NCI-H2196 treated with DMSO at 0.1 percent for 48 hours (cell line): ENCODE results near the gene NPHP4.

ENCODE experiments used
- DNase-seq: peaks from one replicate; lab custom pipeline; 2025; ENCODE audit not compliant: unreplicated experiment; lab: John Stamatoyannopoulos, UW

NPHP4 gene

DNA sequence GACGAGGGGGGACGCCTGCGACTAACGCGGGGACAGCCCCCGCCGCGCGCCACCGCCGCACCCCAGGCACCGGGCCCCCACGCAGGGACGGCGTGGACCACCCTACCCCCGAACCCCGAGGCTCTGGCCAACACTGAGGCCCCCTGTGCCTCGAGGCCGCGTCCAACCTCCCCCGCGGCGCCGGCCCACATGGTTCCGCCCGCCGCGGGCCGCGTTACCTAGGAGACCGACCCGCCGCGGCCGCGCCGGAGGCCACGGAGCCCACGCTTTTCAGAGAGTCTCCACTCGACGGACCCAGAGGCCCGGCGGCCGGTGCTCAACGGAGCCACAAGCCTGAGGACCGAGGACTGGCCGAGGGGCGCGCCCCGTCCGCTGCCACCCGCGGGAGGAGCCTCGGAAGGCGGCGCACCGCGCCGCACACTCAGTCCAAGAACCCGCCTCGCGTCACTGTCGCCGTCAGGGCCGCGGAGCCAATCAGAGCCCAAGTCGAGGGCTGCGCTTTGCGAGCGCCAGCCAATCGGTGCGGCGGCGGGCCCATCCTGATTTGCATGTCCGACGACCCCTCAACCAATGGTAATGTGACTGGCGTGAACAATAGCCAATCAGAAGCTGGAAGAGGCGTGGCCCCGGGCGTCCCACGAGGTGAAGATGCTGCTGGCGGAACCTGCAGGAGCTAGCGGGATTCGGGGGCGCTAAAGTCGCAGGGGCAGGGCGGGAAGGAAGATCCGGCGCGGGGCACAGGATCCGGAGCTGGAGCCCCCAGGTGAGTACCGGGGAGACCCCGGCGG lies at the start of gene NPHP4:
NPHP4 (minus strand) TSS at position 400 of the 788 bp plus-strand sequence. CDS start 6,136 bp downstream, outside the sequence.
- DNase-seq: peak; percentile 98

DNA sequence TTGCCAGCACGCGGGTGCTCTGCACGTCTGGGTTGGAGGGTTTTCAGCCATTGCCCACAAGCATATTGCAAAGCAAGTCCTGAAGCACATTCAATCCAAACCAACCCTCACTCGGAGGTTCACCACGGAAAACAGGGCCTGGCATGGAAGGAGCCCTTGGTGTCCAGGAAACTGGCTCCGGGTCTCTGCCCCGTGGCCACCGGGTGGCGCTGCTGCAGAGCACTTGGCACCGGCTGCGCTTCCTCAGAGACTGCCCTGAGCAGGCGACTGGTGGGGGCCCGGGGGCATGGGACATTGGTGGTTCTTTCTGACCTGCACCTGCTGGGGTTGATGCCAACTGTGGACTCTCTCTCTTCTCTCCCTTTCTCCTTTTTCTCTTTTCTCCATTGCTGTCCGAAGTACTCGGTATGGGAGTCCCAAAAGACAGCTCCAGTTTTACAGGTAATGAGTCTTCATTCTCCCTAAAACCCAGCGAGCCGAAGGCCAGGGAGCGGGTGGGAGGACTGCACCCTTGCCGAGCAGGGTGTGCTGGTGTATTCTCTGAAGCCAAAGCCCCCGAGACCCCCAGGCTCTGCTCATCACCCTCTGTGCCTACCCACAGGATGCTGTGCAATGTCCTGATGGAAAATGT lies 49.3 kb upstream of the NPHP4 start:
- DNase-seq: peak; percentile 34

DNA sequence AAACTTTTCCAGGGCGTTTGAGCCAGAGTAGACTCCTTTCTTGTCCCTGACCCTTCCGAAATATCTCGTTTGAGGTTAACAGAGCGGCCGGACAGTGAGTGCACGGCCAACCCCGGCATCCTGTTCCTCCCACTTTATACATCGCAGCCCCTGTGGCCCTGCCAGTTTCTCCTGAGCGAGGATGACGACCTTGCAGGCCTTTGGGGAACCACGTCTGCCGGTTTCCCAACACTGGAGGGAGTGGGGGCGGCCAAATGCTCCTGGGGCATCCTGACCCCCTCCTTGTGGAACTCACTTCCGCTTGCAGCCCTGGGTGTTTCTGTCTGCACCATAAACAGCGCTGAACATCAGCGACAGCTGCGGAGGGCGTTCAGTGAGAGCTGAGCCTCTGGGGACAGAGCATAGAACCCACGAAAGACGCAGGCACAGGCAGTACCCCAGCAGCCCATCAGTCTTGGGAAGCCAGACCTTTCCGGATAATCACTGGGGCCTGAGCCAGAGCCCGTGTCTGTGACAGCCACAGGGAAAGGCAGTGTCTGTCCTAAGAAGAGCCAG lies 48.7 kb upstream of the NPHP4 start:
- DNase-seq: no peak

DNA sequence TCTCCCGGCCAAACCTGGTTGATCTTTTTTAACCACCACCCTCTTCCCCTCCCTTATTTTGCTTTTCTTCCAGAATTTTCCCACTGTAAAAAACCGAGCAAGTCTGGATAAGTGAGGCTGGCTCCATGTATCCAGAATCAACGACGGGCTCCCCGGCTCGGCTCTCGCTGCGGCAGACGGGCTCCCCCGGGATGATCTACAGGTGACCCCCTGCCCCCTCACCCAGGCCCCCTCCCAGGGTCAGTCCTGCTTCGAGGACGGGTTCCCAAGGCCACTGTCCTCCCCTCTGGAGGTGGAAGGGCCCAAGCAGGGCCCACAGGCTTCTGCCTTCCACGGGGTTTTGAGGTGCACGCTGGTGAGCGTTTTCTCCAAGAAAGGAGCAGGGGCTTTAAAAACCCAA lies 48.2 kb upstream of the NPHP4 start:
- DNase-seq: no peak

DNA sequence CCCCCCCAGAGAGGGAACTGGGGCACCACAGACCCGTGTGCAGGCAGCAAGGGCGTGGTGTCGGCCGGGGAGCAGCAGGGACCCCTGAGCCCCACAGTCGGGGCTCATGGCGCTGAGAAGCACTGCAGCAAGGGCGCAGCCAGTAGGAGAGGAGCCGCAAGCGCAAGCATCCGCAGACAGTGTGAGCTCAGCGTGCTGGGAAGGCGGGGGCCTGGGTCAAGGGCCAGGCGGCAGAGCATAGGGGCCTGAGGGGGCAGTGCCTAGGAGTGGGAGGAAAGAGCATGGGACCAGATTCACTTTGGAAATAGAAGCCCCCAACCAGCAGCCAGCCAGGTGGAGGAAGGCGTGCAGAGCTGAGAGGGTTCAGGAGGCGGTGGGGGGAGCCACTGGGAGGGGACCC lies 46.8 kb upstream of the NPHP4 start:
- DNase-seq: no peak

DNA sequence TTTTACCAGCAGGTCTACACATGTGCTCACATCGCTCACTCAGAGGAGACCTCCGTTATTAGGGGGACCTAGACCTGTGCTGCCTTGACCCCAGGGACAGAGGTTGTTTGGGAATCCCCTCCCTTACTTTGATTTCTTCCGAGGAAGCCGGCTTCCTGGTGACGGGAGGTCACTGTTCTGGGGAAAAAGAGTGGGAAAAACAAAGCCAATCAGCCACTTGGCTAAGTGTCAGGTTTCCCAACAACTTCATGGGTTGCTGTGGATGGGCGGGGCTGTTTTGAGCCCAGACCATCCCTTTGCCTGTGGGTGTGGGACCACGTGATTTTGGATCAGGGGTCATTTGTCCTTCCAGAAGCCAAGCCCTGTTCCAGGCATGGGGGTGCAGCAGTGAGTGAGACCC lies 46.4 kb upstream of the NPHP4 start:
- DNase-seq: no peak

DNA sequence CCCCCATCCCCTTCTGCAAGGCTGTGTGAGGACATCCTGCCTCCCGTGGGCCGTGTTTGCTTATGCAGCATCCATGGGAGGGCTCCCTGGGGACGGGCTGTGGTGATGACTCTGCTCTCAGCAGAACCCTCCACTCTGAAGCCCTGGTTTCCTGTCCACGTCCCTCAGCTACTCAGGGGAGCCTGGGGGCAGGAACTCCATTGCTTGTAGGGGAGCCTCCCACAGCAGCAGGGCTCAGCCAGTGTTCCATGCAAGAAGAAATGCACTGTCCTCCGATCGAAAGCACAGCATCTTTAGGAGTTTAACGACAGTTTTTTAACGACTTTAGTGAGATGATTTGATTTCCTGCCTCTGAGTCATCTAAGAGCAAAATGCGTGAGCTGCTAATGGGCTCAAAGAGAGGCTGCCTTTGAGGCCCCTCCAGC lies 45.1 kb upstream of the NPHP4 start:
- no peak for DNase-seq

DNA sequence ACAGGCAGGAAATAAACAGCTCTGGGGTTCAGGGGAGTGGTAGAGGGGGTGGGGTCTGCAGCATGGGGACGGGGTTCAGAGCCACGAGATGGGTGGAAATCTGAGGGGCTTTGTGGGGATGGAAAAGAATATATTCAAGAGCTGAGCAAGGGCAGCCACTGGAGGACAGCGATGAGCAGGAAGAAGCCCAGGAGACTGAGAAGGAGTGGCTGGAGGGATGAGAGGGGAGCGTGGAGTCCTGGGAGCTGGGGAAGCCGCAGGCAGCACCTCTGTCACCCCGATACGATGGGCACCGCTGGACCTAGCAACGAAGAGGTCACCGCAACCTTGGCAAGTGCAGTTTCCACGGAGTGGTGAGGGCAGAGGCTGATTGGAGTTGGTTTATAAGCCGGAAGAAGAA lies 43.5 kb upstream of the NPHP4 start:
- no peak for DNase-seq

DNA sequence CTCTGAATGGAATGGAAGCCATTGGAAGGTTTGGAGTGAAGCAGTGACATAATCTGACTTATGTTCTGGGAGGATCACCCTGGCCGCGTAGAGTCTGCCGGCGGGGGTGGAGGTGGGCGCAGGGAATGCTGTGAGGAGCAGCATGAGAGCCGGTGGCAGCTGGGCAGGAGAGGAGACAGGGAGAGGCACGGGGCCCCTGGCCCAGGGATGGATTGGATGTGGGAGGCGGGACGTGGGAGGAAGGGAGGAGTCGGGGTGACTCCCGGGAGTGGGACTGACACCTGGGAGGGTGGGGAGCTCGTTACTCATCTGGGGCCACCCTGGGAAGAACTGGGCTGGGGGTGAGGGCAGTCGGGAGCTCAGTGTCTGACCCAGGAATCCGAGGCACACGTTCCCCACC lies 43.1 kb upstream of the NPHP4 start:
- no peak for DNase-seq

DNA sequence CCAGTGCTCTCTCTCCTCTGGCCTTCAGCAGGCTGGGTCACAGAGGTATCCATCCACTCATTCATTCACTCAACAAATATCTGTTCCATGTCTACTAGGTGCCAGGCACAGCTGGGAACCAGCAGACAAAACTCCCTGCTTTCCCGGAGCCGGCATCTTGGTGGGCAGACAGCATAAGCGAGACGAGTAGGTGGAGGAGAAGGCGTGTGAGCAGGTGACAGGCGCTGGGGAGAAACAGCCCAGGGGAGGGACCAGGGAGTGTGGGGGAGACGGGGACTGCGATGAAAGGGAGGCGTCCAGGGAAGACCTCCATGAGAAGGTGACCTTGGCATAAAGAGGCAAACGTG lies 42.5 kb upstream of the NPHP4 start:
- DNase-seq: no peak

DNA sequence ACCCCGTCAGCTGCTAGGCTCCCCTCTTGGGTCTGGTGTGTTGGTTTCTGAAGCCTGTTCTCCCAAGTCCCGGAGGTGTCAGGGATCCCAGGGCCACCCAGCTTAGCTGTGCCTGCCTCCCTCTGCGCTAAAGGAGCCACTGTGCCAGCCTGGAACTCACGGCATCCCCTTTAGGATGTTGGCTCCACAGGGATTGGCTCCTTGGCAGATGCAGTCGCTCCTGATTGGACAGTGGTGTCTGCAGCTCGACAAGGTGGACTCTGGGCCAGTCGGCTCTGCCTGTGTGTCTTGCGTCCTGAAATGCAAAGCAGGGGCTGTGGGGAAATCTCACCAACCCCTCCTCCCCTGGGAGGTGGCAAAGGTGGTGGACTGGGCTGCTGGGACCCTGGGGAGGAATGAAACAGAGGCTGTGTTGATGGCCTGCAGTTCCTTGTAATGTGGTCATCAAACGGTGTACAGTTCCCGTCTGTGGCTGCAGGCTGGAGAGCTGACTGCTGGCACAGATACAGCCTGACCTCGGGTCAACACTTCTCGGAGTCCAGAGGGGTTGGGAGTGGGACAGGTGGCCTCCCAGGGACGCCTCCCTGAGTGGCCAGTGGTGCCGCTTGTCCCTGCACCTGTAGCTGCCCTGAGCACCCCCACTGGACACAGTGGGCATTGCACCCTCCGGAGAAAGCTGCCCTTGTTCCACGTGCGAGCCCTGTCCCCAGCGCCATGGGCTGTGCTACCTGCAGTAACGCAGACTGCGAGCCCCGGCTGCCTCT lies 41.9 kb upstream of the NPHP4 start:
- peak; percentile 62 for DNase-seq

DNA sequence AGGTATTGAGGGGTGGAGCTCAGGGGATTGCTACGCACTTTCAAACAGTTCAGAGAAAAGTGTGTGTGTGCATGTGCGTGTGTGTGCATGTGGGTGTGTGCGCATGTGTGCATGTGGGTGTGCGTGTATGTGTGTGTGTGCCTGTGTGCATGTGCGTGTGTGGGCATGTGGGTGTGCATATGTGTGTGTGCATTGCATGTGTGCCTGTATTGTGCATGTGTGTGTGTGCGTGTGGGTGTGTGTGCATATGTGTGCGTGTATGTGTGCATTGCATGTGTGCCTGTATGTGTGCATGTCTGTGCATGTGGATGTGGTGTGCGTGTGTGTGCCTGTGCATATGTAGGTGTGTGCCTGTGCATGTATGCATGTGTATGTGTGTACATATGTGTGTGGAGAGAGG lies 40.9 kb upstream of the NPHP4 start:
- no peak for DNase-seq

DNA sequence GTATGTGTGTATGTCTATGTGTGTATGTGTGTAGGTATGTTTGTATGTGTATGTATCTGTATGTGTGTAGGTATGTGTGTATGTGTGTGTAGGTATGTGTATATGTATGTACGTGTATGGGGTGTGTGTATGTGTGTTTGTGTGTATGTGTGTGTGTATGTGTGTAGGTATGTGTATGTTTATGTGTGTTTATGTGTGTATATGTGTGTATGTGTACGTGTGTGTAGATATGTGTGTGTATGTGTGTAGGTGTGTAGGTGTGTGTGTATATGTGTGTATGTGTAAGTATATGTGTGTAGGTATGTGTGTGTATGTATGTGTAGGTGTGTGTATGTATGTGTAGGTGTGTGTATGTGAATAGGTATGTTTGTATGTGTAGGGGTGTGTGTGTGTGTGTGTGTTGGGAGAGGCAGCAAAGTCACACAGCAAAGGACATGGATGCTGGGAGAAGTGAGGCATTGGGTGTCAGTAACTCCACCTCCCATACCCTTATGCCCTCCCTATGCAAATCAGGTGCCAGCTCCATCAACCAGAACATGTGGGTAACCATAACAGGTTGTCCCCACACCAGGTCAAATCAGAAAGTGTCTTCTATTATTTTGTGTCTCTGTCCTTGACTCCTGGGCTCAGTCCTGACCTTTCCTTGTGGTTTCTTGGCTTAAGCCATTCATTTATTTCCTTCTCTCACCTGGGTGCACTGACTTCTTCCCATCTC lies 38.5 kb upstream of the NPHP4 start:
- no peak for DNase-seq

DNA sequence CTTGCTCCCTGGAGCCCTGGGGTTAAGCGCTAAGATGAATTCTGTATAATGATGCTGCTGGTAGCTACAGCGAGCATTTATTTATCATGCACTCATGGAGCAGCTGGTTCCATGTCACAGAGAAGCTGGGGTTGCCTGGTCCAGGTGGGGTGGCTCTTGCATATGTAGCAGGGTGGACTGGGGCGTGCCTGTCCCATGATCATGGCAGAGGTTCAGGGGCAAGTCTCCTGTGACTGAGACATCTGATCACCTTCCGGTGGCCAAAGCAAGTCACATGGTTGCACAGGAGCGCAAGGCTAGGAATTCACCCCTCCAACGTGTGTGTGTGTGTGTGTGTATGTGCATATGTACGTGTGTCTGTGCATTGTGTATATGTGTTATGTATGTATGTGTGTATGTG lies 37.9 kb upstream of the NPHP4 start:
- no peak for DNase-seq

DNA sequence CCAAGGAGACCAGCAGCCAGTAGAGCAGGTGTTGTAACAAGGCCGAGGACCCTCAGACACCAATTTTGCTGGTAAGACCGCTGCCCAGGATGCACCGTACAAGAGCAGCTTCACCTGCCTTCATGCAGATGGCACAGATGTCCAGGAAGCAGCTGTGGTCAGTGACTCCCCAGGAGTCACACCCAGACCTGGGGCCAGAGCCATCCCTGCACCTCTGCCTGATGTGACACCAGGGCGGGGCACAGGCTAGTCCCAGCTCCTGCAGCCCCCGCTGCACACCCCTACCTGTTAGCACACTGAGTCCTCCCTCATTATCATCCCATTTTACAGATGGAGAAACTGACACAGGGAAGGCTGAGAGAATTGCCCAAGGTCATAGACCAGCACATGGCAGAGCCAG lies 37.1 kb upstream of the NPHP4 start:
- DNase-seq: no peak

DNA sequence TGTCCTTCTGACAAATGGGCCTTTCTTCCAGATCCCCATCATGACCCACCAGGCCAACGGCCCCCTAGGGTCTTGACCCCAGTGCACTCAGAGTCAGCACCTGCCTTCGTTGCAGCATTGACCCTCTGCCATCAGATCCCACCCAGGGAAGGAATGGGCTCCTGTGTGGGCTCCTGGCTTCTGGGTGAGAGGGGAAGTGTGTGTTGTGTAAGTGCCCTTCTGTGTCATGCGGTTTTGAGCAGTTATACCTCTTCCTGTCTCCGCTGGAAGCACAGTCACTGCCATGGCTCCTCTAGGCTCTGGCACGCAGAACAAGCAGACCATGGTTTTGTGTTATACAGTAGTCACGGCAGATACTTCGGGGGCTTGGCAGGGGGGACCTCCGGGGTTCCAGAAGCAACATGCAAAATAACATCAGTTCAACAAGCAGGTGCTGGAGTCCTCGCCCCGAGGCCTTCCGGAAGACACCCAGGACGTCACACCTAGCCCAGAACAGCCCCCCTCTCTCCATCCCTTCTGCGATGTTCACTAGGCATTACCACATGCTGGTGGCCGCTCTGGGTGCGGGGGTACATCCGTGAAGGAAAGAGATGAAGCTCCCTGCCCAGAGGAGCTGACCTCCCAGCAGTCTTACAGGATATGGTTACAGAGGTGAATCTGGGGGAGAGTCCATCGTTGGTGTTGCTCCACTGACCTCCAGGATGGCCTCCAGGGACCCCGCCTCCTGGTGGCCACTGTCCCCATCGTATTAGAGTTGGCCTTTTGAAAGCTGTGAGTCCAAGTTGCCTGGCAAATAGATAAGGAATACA lies 36.0 kb upstream of the NPHP4 start:
- DNase-seq: no peak

DNA sequence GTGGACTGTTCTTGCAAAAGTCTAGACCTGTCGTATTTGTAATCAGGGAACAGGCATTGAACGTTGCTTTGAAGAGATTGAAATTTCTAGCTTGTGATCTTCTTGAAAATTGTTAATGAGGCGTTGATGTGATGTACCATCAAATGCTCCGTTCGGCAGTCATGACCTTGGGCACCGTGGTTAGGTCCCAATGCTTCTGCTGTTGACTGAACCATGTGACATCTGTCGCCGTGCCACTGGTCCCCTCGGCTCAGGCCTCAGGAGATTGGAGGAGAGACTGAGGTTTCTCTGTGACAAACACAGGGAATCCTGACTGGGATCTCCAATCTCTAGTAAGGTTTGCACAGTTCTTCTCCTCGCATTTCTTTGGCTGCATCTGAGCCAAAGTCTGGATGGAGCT lies 35.4 kb upstream of the NPHP4 start:
- no peak for DNase-seq

DNA sequence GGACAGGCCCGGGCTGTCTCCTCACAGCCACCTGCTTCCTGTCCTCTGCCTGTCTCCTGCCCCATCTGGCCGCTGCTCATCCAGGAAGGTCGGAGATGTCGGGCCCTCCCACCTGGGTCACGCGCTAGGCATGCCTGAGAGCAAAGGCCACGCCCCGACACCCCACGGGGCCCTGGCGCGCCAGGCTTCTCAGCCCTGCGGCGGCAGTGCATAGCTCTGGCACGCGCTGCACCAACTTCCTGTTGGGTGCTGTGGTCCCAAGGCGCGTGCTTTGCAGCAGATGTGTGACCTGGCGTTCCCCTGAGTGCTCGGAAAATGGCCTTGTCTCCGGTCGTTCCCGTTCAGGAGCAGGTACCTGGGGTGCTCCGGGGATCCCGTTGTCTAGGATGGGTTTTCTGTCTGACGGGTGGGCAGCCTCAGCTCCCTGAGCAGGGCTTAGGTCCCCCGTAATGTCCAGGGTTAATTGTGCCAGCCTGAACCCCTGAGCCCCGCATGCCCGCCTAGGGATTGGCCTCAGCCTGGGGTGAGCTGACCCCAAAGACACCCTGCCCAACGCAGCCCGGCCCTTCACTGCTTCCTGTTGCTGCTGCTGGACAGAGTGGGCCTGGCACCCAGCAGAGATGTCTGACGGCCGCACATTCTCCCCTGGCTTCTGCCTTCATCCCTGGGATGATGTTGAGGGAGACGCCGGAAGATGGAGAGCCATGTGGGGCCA lies 34.0 kb upstream of the NPHP4 start:
- peak; percentile 91 for DNase-seq

DNA sequence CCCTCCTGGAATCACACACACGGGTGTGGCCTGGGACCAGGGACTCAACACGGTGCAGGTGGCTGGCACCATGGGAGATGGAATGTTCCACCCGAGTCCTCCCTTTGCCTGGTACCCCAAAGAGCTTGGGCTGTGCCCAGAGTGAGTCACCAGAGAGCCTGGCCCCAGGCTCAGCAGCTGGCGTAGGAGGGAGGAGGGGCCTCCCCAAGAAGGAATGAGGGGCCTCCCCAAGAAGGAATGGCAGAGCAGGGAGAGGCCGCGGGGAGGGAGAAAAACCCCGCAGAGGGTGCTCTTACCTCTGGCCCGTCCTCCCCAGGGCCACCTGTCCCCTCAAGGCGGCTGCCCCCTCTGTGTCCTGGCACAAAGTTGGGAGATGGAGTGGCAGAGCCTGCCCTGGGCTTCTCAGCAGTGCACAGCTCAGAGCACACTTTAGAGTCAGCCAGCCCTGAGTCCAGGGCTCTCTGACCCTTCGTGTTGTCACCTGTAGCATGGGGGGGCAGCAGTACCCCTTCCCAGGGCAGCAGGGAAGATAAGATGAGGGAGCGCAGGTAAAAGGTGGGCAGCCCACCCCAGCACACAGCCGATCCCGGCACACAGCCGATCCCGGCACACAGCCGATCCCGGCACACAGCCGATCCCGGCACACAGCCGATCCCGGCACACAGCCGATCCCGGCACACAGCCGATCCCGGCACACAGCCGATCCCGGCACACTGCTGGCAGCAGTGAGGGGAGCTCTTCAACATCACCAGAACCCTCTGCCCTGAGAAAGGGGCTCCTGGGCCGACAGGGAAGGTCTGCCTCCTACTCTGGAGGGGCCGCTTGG lies 33.3 kb upstream of the NPHP4 start:
- no peak for DNase-seq
